Measurements from ENCODE around the gene PCNX2.
"Not testable (repeated sequence)": the region's sequence is repeated elsewhere in the genome, so short reads cannot be mapped to it uniquely, and the experiment has no call there.

The PCNX2 gene

DNA sequence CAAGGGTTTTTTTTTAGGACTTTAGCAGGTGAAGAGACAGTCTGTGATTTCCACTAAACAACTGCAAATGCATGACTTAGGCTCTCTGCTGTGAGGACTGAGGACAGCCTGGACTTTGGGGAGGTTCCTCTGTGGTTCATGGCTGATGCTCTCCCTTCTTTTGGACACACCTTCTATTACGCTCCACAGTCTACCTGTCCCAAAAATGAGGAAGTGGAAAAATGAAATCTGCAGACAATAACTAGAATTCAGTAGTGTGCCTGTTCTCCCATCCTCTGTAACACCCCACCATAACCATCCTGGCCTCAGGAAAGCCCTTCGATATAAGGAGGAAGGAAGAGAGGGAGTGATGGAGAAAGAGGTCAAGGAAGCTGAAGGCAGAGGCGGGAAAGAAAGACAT is 276.4 kb downstream of the PCNX2 start:
- no peak for DNase-seq (ENCODE audit: low spot score)
- no peak for FAIRE-seq

DNA sequence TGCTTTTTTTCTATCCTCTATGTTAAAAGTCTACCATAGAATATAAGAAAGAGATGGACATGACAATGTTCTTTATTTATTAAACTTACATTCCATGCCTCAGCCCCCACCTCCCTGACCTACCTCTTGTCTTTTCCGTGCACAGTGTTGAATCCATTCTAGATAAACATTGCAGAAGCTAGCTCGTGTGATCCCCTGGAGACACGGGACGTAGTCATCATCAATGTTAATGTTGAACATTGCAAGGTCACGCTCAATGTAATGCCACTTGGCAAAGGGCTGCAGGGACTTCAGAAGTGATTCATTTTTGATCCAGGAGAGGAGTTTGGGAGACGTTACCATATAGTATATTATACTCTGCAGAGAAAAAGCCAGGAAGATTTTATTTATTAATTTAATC is 278.7 kb downstream of the PCNX2 start:
- FAIRE-seq (no peak), DNase-seq (ENCODE audit: low spot score) (no peak)

DNA sequence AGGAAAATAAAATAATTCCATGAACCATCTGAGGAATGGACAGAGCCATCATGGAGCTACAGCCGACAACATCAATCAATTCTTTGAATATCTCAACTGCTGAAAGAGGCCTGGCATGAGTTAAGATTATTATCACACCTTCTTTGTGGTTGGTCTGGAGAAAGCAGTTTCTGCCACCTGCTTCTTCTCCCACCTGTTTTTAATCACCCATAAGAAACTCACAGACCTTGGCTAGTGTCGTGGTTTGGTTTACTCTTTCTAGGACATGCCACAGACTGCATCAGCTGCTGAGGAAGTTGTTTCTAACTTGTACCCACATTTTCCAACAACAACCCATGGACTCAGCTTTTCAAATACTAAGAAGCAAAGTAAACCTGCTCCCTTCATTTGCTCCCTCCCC is 279.6 kb downstream of the PCNX2 start:
- FAIRE-seq: no peak

DNA sequence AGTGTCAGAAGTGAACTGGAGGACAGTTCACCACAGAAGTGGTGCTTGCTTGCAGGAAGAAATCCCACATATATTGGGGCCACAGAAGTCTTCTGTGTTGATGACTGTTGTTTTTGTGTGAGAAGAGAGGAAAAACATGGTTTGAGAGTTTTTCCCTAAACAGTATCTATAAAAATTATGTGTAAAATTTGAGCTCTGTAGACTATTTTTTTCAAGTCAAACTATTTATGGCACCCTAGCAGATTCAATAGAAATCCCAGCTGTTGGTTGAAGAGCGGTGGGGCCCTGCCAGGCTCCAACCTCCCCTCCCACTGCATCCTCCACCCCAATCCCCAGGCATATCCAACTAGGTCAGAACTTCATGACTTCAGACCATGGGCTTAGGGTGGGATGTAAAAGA is 283.5 kb downstream of the PCNX2 start:
- DNase-seq (ENCODE audit: low spot score): no peak
- no peak for FAIRE-seq

More for the DNA sequence above, 279.6 kb downstream of the PCNX2 start:
- no peak for DNase-seq (ENCODE audit: low spot score)

DNA sequence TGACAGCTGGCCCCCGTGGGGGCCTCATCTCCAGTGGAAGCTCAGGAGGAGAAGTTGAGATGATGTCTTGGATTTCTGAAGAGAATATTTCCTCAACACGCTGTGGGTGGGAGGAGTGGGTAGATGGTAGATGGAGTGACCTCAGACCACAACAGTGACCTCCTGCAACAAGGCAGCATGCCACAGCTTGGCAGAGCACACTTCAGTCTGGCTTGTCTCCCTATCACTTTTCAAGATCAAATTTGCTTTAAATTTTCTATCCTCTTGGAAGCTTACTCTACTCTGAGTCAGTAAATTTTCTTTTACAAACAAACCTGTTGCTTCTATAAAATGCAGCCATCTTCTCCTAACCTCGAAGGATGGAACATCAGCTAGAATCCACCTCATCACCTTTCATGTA is 285.4 kb downstream of the PCNX2 start:
- DNase-seq (ENCODE audit: low spot score): no peak
- FAIRE-seq: no peak

DNA sequence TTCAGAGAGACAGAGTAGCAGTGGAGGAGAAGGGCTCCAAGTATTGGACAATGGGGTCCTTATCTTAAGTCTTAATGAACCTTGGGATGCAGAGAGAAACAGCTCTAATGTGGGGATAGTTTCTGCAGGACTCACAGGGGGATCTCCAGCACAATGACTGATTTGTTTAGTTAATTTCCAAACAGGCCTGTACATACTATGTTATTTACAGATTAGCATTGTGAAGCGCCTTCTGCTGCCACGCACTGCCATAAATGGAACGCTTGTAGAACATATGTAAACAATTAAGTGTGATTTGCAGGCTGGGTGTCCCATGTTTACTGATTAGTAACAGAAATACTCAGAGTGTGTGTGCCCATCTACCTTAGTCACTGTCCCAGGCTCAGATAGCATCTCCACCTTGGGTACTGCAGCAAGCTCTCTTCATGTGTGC is 289.0 kb downstream of the PCNX2 start:
- FAIRE-seq (no peak), DNase-seq (ENCODE audit: low spot score) (no peak)

DNA sequence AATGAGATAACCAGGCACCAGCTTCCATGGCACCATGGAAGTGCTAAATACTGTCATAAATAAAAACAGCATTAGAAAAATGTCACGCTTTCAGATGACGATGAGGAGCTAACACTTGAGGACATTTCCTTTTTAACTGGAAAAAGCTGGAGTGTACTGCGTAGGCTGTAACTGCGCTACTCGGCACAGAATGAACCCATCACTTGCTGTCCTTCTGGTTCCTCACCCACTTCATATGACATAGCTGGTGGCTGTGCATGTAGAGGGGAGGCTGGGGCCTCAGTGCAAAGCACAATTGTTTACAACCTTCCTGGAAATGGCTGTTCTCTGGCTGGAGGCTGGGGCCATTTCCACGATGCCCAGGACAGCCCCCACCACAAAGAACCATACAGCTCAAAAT is 289.4 kb downstream of the PCNX2 start:
- DNase-seq (ENCODE audit: low spot score) (no peak), FAIRE-seq (no peak)

DNA sequence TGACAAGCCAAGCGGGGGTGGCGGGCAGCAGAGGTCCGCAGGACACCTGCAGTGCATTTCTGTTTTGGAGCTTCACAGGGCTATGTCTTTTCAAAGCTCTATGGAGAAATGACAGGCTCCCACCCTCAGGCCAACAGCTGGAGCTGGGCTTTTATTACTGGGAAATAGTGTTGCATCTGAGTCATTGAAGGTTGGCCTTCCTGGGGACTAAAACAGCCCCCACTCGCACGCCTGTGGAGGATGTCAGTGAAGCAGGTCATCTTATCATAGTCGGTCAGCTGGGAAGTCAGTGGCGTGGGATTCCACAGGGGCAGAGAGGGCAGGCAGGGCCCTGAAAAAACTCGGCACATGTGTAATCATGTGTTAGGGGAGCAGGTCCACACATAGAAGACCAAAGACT is 289.8 kb downstream of the PCNX2 start:
- FAIRE-seq (no peak), DNase-seq (ENCODE audit: low spot score) (no peak)

DNA sequence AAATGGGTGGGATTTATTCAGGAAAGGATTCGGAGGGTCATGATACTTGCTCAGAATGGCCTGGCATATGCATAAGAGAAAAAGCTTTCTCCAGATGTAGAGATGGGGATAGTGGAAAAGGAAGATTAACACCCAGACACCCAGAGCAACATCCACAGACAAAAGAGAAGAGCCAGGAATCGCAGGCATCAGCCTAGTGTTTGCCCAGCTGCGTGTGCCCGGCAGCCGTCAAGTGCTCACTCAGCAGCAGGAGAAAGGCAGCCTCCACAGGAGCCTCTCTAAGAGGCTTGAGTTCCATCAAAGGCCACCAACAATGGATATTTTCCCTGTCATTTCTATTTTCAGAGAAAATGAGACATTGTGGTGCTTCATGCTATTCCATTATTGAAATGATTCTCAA is 290.4 kb downstream of the PCNX2 start:
- DNase-seq (ENCODE audit: low spot score) (no peak), FAIRE-seq (no peak)

DNA sequence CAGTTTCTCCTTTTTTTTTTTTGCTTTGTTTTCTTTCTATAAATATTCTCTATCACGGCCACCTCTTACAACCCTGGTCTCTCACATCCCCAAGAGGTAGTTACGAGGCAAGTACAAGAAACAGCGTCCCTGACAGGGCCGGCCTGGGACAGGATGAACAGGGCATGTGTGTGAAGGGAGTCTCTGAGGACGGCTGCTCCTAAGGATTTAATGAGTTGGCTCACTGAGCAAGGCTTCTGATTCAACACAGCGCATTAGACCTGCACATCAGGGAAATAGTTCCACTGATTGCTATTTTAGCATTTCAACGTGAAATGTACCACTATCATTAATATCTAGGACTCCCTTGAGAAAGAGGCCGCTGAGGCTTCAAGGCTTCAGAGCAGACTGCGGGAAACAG is 291.1 kb downstream of the PCNX2 start:
- FAIRE-seq (no peak), DNase-seq (ENCODE audit: low spot score) (no peak)

DNA sequence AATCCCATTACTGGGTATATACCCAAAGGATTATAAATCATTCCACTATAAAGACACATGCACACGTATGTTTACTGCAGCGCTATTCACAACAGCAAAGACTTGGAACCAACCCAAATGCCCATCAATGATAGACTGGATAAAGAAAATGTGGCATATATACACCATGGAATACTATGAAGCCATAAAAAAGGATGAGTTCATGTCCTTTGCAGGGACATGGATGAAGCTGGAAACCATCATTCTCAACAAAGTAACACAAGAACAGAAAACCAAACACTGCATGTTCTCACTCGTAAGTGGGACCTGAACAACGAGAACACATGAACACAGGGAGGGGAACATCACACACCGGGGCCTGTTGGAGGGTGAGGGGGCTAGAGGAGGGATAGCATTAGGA is 291.9 kb downstream of the PCNX2 start:
- FAIRE-seq; DNase-seq (ENCODE audit: low spot score): not testable (repeated sequence)

DNA sequence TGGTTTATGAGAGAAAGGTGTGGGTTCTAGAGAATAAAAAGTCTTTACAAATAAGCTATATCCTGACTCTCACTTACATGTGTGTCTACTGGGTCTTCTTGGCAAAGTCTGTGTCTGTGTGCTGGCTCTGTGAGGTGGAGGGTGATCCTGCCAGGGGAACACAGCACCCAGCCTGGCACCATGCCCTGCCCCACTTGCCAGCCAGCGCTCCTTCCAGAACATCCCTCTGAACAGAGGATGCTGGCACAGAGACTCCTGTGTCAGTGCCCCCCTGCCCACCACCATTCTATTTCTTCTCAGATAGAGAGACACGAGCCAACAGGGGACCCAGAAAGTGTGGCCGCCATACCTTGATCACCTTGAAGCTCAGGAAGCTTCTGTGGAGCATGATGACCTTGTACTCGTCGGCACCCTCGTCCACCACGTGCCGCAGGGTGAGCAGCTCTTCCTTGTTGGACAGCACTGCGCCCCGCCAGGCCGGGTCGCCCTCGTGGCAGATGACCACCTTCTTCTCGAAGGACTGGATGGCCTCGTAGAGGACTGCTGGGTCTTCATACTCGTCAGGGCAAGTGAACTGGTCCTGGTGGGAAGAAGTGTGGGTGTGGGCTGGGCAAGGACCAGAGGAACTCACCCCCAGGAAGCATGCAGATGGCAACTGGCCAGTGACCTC is 295.4 kb downstream of the PCNX2 start:
- DNase-seq (ENCODE audit: low spot score): no peak
- FAIRE-seq: no peak

DNA sequence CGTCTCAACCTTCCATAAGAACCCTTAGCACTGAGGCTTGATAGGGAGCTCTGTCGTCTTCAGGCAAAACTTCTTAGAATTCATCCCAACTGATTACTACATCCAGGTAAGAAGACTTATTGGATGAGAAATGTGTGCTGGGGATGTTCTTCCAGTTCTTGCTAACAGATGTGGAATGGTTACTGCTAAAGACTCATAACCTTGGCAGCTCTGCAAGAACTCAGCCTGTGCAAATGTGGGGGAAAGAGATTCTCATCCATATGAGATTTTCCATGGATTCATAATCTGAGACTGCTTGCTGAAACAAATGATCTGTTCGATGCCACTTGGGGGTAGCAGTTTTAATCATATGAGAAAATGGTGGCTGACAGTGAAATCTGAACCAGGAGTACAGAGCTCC is 296.9 kb downstream of the PCNX2 start:
- no peak for FAIRE-seq
- no peak for DNase-seq (ENCODE audit: low spot score)

DNA sequence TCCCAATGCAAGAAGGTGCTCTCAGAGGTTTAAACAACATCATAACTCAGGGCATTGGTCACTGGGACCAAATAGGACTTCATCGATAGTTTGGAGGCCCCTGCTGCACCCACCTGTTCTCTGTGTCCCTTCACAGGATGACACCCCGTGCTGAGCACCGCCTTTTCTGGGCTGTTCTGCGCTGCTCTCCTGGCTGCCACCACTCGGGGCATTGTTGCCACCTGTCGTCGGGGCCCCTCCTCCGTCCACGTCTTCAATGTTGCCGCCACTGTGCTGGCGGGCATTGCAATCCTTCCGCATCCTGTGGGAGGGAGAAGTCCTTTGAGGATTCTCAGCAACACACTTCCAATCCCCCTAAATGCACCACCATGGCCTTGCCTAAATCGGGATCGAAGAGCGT is 297.4 kb downstream of the PCNX2 start:
- DNase-seq (ENCODE audit: low spot score) (no peak), FAIRE-seq (no peak)

DNA sequence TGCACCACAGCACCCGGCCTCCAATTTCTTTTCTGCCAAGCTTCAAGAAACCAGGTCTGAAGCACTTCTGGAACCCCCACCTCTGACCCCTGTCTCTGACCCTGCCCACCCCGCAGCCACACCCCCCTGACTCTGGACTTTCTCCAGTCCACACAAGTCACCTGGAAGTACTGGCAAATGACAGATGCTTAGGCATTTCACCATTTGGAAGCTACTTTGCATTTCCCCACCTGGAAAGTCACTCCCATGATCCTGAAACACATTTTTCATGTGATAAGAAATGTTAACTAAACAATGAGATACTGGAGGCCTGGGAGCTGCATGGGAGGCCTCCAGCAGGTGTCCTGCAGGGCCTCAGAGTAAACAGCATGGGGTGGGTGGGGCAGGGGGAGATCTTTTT is 299.4 kb downstream of the PCNX2 start:
- DNase-seq (ENCODE audit: low spot score): no peak
- no peak for FAIRE-seq

DNA sequence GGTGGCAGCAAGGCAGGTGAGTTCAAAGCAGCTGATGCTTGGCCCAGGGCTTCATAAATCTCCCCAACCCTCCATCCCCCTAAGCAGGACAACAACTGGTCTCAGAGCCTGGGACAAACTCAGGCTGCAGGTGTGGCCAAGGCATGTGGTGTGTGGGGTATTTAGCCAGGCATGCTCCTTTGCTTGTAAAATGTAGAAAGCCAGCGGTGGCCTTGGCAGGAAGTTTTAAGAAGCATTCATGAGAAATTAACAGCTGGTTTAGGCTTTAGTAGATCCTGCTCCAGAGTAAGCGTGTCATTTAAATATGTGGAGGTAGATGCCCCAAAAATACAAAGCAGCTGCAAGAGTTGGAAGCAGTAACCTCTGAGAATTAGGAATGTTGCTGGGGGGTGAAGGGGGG is 300.3 kb downstream of the PCNX2 start:
- DNase-seq (ENCODE audit: low spot score): no peak
- FAIRE-seq: no peak

DNA sequence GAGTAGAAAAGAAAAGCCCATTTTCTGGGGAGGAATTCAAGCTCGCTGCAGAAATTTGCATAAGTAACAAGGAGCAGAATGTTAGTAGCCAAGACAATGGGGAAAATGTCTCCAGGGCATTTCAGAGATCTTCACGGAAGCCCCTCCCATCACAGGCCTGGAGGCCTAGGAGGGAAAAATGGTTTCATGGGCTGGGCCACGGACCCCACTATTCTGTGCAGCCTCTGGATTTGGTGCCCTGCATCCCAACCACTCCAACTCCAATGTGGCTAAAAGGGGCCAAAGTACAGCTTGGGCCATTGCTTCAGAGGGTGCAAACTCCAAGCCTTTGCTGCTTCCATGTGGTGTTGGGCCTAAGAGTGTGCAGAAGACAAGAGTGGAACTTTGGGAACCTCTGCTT is 302.0 kb downstream of the PCNX2 start:
- no peak for DNase-seq (ENCODE audit: low spot score)
- FAIRE-seq: no peak

DNA sequence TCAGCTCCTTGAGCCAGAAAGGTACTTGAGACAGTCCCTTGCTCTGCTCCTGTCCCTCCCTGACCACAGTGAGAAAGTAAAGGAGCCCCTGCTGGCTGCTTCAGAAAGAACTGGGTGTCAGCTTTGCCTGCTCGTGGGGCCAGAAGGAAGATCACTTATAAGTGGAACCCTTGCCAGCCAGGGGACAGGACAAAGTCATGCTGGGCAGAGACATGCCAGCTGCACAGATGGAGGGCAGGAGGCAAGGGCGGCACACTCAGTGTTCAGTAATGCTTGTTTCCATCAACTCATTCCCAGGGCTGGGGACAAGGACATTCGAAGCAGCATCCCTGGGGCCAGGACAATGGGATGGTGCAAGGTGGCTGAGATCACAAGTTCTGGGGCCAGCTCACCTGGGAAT is 303.3 kb downstream of the PCNX2 start:
- no peak for DNase-seq (ENCODE audit: low spot score)
- no peak for FAIRE-seq

DNA sequence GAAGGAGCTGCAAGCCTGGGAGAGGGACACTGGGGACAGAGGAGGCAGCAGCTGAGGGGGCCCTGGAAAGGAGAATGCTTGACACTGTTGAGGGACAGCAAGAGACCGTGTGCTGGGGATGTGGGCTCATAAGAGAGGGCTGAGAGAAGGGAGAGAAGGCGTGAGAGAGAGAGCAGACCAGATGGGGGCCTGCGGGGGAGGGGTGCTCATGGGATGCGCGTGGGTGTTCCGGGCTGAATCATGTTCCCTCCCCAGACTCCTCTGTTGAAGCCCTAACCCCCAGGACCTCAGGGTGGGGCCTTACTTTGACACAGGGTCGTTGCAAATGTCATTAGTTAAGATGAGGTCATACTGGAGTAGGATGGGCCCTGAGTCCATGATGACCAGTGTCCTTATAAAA is 304.3 kb downstream of the PCNX2 start:
- DNase-seq (ENCODE audit: low spot score) (no peak), FAIRE-seq (no peak)

DNA sequence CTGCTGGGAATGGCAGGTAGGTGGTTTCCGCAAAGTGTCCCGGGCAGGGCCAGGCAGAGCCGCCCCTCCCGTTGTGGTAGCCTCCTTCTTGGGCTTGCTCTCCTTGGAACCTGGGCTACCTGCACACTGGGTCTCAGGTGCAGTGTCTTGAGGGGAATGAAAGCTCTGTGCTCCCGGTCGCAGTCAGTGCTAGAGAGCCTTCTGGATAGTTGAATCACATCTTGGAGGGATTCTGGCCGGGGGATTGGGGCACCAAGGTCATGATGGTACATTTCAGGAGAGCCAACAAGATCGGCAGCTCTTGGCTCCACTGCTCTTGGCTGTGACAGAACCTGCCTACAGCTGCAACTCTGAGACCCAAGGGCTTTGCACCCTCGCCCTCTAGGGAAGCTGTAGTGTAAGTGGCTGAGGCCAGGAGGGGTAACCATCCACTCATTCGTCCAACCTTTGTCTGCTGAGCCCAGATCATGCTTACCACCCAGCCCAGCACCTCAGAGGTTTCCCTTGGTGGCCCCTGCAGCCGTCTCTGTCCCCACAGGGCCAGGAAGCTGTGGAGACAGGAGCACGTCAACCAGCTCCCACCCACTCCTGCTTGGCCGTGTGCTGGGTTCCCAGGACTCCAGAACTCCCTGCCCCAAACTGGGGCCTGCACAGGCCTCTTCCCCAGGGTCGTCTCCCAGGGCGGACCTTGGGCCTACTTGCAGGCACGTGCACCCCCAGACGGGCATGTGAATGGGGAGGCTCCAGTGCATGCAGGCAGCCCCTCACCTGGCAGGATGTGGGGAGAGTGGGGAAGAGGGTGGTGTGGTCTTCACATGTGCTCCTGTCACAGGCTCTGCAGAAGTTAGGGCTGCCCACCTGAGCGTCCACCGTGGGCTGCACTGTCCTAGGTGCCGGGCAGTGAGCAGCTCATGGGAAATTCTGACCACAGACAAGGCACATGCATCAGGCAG is 305.1 kb downstream of the PCNX2 start:
- no peak for FAIRE-seq
- DNase-seq (ENCODE audit: low spot score): no peak

DNA sequence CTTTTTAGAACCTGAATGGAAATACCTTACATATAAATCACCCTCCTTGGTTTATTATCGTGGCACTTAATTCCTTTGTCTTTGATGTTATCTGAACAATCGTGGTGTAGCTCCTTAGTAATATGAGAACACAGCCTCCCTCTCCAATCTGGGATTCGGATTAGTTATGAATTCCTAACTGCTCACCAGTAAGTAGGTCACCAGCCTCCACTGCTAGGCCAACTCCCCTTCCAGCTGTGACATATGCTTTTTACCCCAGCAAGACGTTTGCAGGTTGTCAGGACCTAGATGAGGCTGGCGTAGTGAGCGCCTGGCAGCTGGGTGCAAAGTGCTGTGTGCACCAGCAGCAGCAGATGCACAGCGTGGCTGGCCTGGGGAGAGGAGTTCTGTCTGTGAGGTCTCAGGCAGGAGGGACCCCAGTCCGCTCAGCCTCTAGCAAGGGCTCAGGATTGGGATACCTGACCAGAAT is 306.9 kb downstream of the PCNX2 start:
- DNase-seq (ENCODE audit: low spot score): peak; percentile 22

DNA sequence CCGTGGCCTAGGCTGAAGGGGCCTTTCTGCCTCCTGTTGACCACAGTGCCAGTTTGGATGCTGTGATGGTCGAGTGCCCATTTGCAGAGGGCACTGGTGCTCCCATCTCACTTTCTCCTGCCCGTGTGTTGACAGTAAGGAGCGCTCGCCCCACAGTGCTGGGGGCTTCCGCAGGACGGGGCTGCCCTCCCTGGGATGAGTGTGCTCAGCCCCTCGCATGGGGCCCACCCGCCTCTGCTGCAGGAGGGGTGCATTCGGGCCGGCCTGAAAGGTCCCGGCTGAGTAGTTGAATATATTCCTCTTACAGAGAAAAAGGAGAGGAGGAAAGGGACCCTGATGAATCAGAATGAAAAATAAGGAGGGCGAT is 307.8 kb downstream of the PCNX2 start:
- no peak for DNase-seq (ENCODE audit: low spot score)
- FAIRE-seq: no peak

More for the DNA sequence above, 306.9 kb downstream of the PCNX2 start:
- FAIRE-seq: no peak
